K562 (cell line): ENCODE measurements around the gene BANP. TPM values are rescaled to one million over a fixed set of nuclear protein-coding genes. Genes with fewer than 3 reads are reported as not detected.

ENCODE experiments used
- ATAC-seq: fragments of 200-7000 bp; cut with Tn5 transposase; 3 replicates; pipeline ENCODE4 v1.9.1; 2020; ENCODE audit warnings: moderate library complexity
- BruUV-seq: library from RNA; stranded (reverse); fragments of 400-500 nt; replicated peaks from 2 replicates; lab custom pipeline; 2021; lab: Mats Ljungman, UMichigan
- CTCF ChIA-PET: fragments of 300-600 bp; formaldehyde crosslinking; extraction: SDS; loops from one replicate; lab custom pipeline; 2021; ENCODE audit warnings: low intra/inter-chr PET ratio; lab: Yijun Ruan, JAX
- POLR2A ChIA-PET: fragments of 300-600, 350-650 bp; sonication (Branson Sonifier 250); formaldehyde crosslinking; extraction: SDS; loops from one replicate; lab custom pipeline; 2021; ENCODE audit warnings: antibody characterized with exemption, inconsistent platforms; lab: Yijun Ruan, JAX
- DNase-seq, 4 experiments: peaks; one replicate each; pipeline versions ENCODE4 v3.0.0 to v3.0.0-alpha.2; 2011 to 2018; ENCODE audit warnings: low spot score in 3 of 4, mixed read lengths in 3 of 4; ENCODE audit errors: extremely low read depth in 1 of 4
- FAIRE-seq: peaks from 2 replicates; lab custom pipeline; 2011; peaks lifted over from hg19 to GRCh38; lab: Jason Lieb, UNC
- H2AFZ ChIP-seq: 2 replicates; pipeline ENCODE4 v1.6.0; 2011; ENCODE audit warnings: low read depth, low read length, control low read depth, inconsistent platforms
- H3K27ac ChIP-seq: fragments of 200-600 bp; 3 replicates; pipeline ENCODE4 v1.8.0; 2011; ENCODE audit warnings: low read depth, mild to moderate bottlenecking, control low read depth, inconsistent platforms, low read length, moderate library complexity, mixed read lengths; ENCODE audit errors: extremely low read depth
- H3K27me3 ChIP-seq, 2 experiments: fragments of 300-600 bp in 1 of 2; 2 replicates in 1 of 2; 3 replicates in 1 of 2; pipeline versions ENCODE4 v1.6.0 to v1.8.0; 2011; ENCODE audit warnings: inconsistent platforms in 2 of 2, low read length in 2 of 2, mild to moderate bottlenecking in 1 of 2, mixed read lengths in 1 of 2, moderate library complexity in 1 of 2; ENCODE audit not compliant: control insufficient read depth in 2 of 2, insufficient read depth in 2 of 2
- H3K36me3 ChIP-seq: fragments of 300-600 bp; 3 replicates; pipeline ENCODE4 v1.8.0; 2011; ENCODE audit warnings: mild to moderate bottlenecking, low read length, inconsistent platforms; ENCODE audit not compliant: control insufficient read depth, insufficient read depth
- H3K4me1 ChIP-seq, 2 experiments: fragments of 200-600 bp in 1 of 2; replicated peaks in 1 of 2; 2 replicates in 1 of 2; 3 replicates in 1 of 2; pipeline versions ENCODE4 v1.5.1 to v1.8.0; 2011; ENCODE audit warnings: inconsistent platforms in 2 of 2, low read length in 2 of 2, mild to moderate bottlenecking in 1 of 2, mixed read lengths in 1 of 2, moderate library complexity in 1 of 2; ENCODE audit not compliant: control insufficient read depth in 2 of 2, insufficient read depth in 2 of 2
- H3K4me2 ChIP-seq: 2 replicates; pipeline ENCODE4 v1.6.1; 2011; ENCODE audit warnings: low read length, control low read depth, inconsistent platforms, mixed read lengths; ENCODE audit not compliant: insufficient read depth
- H3K4me3 ChIP-seq: fragments of 200-600 bp; sonication (generic), shearing (Covaris generic); 2 replicates; pipeline ENCODE4 v1.5.1; 2016; ENCODE audit warnings: control low read depth, inconsistent platforms
- H3K79me2 ChIP-seq: fragments of 200-600 bp; 3 replicates; pipeline ENCODE4 v1.8.0; 2011; ENCODE audit warnings: low read length, inconsistent platforms; ENCODE audit not compliant: control insufficient read depth, insufficient read depth
- H3K9ac ChIP-seq, 2 experiments: 2 replicates each; pipeline versions ENCODE4 v1.6.0 to v1.6.1; 2011; ENCODE audit warnings: low read depth in 2 of 2, low read length in 2 of 2, control low read depth in 1 of 2, inconsistent platforms in 1 of 2, mild to moderate bottlenecking in 1 of 2, mixed read lengths in 1 of 2; ENCODE audit not compliant: insufficient read depth in 1 of 2
- H3K9me1 ChIP-seq: one replicate; pipeline ENCODE4 v1.6.0; 2011; ENCODE audit warnings: inconsistent platforms, mild to moderate bottlenecking, low read length, moderate library complexity; ENCODE audit not compliant: control insufficient read depth, insufficient read depth
- H3K9me3 ChIP-seq: replicated peaks from 2 replicates; pipeline ENCODE4 v1.5.1; 2011; ENCODE audit warnings: low read depth, low read length, inconsistent platforms; ENCODE audit not compliant: control insufficient read depth, insufficient read depth
- H4K20me1 ChIP-seq: replicated peaks from 2 replicates; pipeline ENCODE4 v1.6.1; 2011; ENCODE audit warnings: low read length, inconsistent platforms, mixed read lengths; ENCODE audit not compliant: control insufficient read depth, insufficient read depth
- CXXC5 ChIP-seq: fragments of 250-450 bp; sonication (Bioruptor Pico); IDR thresholded peaks from 2 replicates; pipeline ENCODE4 v1.8.0; 2022; ENCODE audit warnings: inconsistent platforms, mild to moderate bottlenecking, moderate library complexity
- ERF ChIP-seq: fragments of 450-650 bp; formaldehyde crosslinking; IDR thresholded peaks from 2 replicates; pipeline ENCODE4 v1.4.0; 2020; ENCODE audit warnings: mild to moderate bottlenecking, mixed read lengths
- GATAD2B ChIP-seq: fragments of 450-650 bp; IDR thresholded peaks from 2 replicates; pipeline ENCODE4 v1.6.1; 2017; ENCODE audit warnings: mild to moderate bottlenecking, borderline replicate concordance
- HDAC2 ChIP-seq: fragments of 450-650 bp; IDR thresholded peaks from 2 replicates; pipeline ENCODE4 v1.6.1; 2016; ENCODE audit warnings: mild to moderate bottlenecking
- KAT2B ChIP-seq: IDR thresholded peaks from one replicate; pipeline ENCODE4 v1.6.1; 2012; ENCODE audit warnings: low read depth, mild to moderate bottlenecking, control low read depth, inconsistent platforms, low read length, moderate library complexity
- MCM2 ChIP-seq: fragments of 450-650 bp; IDR thresholded peaks from 2 replicates; pipeline ENCODE4 v1.6.1; 2017; ENCODE audit warnings: low read depth, mild to moderate bottlenecking
- MTA1 ChIP-seq: fragments of 450-650 bp; IDR thresholded peaks from 2 replicates; pipeline ENCODE4 v1.6.1; 2017; ENCODE audit warnings: borderline replicate concordance
- NBN ChIP-seq: fragments of 450-650 bp; IDR thresholded peaks from 2 replicates; pipeline ENCODE4 v1.6.1; 2016; ENCODE audit warnings: low read depth, mild to moderate bottlenecking
- PHB2 ChIP-seq: fragments of 450-650 bp; IDR thresholded peaks from 2 replicates; pipeline ENCODE4 v1.6.1; 2017; ENCODE audit warnings: low read depth
- POLR2H ChIP-seq: IDR thresholded peaks from 2 replicates; pipeline ENCODE4 v1.6.1; 2016; ENCODE audit warnings: missing genetic modification characterization, low read depth, mild to moderate bottlenecking, control low read depth, missing compliant biosample characterization, moderate library complexity
- PRPF4 ChIP-seq: fragments of 200-400 bp; formaldehyde crosslinking; IDR thresholded peaks from one replicate; pipeline ENCODE4 v1.6.1; 2017; ENCODE audit warnings: low read length, low read depth, mild to moderate bottlenecking; ENCODE audit not compliant: insufficient read depth, poor library complexity, severe bottlenecking
- SRSF9 ChIP-seq: fragments of 200-400 bp; formaldehyde crosslinking; IDR thresholded peaks from 2 replicates; pipeline ENCODE4 v1.6.1; 2017; ENCODE audit warnings: low read depth, low read length, borderline replicate concordance
- TBP ChIP-seq: optimal IDR thresholded peaks from 2 replicates; pipeline ENCODE3; 2011; ENCODE audit warnings: low read depth, low read length, improper control_type of control experiment
- ZNF146 ChIP-seq: IDR thresholded peaks from one replicate; pipeline ENCODE4 v1.6.1; 2018; ENCODE audit warnings: missing compliant biosample characterization; ENCODE audit not compliant: unreplicated experiment
- ZNF699 ChIP-seq: fragments of 250-450 bp; sonication (Bioruptor Pico); IDR thresholded peaks from 2 replicates; pipeline ENCODE4 v1.8.0; 2021; ENCODE audit warnings: mild to moderate bottlenecking, moderate library complexity; ENCODE audit not compliant: insufficient replicate concordance
- WGBS: fragments of 100-300 bp; shearing (Covaris generic); methylation state at CpG from one replicate; pipeline ENCODE4 v1.1.6; 2016; ENCODE audit warnings: low coverage, mixed read lengths; ENCODE audit not compliant: insufficient coverage; ENCODE audit errors: missing lambda C conversion rate; 5-methylcytosine and 5-hydroxymethylcytosine counted together
- in situ Hi-C: fragments of 300-500 bp; cut with MboI; formaldehyde crosslinking; loops from 4 replicates; pipeline ENCODE4 v1.15.0; 2018; ENCODE audit warnings: inconsistent platforms, mixed read lengths
- intact Hi-C: fragments of 100-400 bp; cut with micrococcal nuclease; formaldehyde crosslinking; loops from 2 replicates; pipeline ENCODE4 v1.14.2; 2022
- polyA plus RNA-seq, 8 experiments: library from polyadenylated mRNA; depleted of rRNA in 4 of 8; stranded (reverse) in 5 of 8; unstranded in 3 of 8; fragments of >200 nt; fragmentation: Nextera tagmentation in 2 of 8; fragmentation: Illumina TruSeq in 1 of 8; extraction: Ambion mirVana in 2 of 8; extraction: Trizol in 1 of 8; gene quantifications; 2 replicates each; pipeline versions ENCODE4 v1.2.1 to v1.2.3, GENCODE V29; 2011 to 2014; ENCODE audit warnings: inconsistent platforms in 1 of 8, missing spikeins in 1 of 8
- total RNA-seq, 7 experiments: library from RNA; depleted of rRNA in 6 of 7; stranded (reverse); fragments of >200 nt in 6 of 7; fragmentation: Illumina TruSeq in 2 of 7; extraction: Trizol in 2 of 7; gene quantifications; 2 replicates each; pipeline versions ENCODE4 v1.2.1 to v1.2.3, GENCODE V29; 2011 to 2021; ENCODE audit warnings: low replicate concordance in 1 of 7
- TF ChIP-seq, protein P1 (sequence below): fragments of 450-650 bp; IDR thresholded peaks from 2 replicates; pipeline ENCODE4 v1.6.1; 2016; ENCODE audit warnings: antibody characterized with exemption
- TF ChIP-seq, protein P2 (sequence below): fragments of 200-800 bp; sonication (Bioruptor generic); IDR thresholded peaks from 2 replicates; pipeline ENCODE4 v1.6.1; 2017; ENCODE audit warnings: missing genetic modification characterization, missing compliant biosample characterization

Gene BANP
- total and polyA plus RNA-seq, 9 of the 15 experiments (the other 6 are each of a cell fraction or from before 2014, with no cell fraction given) = 4.6 to 22.1 (median 15.6) TPM

DNA sequence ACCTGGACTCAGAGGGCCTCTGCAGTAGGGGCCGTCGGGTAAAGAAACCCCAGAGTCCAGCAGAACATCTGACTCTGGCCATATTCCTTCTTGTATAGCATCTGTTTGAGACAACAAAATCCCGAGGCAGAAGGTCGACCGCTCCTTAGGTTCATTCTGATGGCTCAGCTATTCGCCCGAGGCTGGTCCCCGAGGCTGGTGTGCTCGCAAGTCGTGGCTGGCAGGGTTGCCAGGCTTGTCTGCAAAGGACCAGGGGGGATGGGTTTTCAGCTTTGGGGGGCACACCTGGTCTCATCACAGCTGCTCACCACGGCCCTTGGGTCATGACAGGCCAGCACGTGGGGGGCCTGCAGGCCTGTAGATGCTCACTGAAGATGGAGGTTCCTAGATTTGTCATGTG lies 119.1 kb downstream of the BANP start (continued):
- no peak for TF ChIP-seq NBN
- no peak for TF ChIP-seq KAT2B
- TF ChIP-seq, protein P1, sequence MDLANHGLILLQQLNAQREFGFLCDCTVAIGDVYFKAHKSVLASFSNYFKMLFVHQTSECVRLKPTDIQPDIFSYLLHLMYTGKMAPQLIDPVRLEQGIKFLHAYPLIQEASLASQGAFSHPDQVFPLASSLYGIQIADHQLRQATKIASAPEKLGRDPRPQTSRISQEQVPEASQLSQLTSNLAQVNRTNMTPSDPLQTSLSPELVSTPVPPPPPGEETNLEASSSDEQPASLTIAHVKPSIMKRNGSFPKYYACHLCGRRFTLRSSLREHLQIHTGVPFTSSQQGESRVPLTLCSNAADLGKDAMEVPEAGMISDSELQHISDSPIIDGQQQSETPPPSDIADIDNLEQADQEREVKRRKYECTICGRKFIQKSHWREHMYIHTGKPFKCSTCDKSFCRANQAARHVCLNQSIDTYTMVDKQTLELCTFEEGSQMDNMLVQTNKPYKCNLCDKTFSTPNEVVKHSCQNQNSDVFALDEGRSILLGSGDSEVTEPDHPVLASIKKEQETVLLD = no peak

DNA sequence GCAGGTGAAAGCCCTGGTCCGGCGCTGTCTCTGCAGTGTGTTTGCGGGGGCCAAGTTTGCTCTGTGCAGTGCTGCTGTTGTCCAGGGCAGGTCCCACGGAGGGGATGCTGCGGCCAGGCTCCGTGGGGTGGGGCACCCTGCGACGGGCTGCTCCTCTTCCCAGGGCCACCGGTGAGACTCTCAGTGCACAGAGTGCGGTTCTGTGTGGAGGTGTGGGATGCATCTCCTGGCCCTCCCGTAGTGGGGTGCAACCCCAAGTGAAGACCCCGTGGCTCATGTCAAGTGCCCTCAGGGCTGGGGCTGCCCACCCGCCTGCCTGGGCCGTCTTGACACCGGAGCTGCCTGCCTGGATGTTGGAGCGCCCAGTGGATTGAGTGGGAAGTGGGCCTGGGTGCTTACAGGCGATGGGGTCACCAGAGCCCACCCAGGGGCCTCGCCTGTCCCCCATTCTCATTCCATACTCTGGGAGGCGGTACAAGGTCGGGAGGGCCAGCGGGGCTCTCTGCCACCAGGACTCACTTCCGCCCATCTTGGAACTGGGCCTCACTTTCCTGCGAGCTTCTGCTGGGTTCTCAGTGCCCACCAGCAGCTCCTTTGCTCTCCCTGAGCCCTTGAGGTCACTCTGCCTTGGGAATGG lies 119.9 kb downstream of the BANP start:
- TF ChIP-seq PRPF4 (no peak), CXXC5 (CRISPR knock-in tag) (no peak), ZNF699 (CRISPR knock-in tag) (no peak), SRSF9 (no peak), PHB2 (no peak), POLR2H (tag) (no peak), GATAD2B (no peak), ERF (CRISPR knock-in tag) (no peak), HDAC2 (no peak), MTA1 (no peak), ZNF146 (CRISPR knock-in tag) (no peak), TBP (no peak), MCM2 (no peak)
- TF ChIP-seq, protein P2, sequence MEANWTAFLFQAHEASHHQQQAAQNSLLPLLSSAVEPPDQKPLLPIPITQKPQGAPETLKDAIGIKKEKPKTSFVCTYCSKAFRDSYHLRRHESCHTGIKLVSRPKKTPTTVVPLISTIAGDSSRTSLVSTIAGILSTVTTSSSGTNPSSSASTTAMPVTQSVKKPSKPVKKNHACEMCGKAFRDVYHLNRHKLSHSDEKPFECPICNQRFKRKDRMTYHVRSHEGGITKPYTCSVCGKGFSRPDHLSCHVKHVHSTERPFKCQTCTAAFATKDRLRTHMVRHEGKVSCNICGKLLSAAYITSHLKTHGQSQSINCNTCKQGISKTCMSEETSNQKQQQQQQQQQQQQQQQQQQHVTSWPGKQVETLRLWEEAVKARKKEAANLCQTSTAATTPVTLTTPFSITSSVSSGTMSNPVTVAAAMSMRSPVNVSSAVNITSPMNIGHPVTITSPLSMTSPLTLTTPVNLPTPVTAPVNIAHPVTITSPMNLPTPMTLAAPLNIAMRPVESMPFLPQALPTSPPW (CRISPR knock-in tag) = no peak
- no peak for FAIRE-seq
- POLR2A ChIA-PET = no interaction called here
- CTCF ChIA-PET = no interaction called here
- ATAC-seq = no peak
- H3K36me3 ChIP-seq = peaks cover 8% of the 10 kb centered on the region; the same call in 1 of the 3 replicates
- H3K27ac ChIP-seq = no peak overlapping the region
- H3K9ac ChIP-seq = no peak overlapping the region; a peak in 1 of 4 replicates
- peaks cover 6% of the 10 kb centered on the region for H3K9me1 ChIP-seq
- H3K4me2 ChIP-seq = no peak overlapping the region
- WGBS = 89% methylated on average over 15 of the region's 23 CpGs
- no peak overlapping the region for H2AFZ ChIP-seq
- intact Hi-C loops (no loop called here), in situ Hi-C loops (no loop called here)
- DNase-seq = no peak
- H3K79me2 ChIP-seq = no peaks in the 10 kb centered on the region
- H3K9me3 ChIP-seq = no peaks in the 10 kb centered on the region
- H3K4me3 ChIP-seq = no peak overlapping the region
- no peaks in the 10 kb centered on the region for H4K20me1 ChIP-seq
- H3K27me3 ChIP-seq = no peaks in the 10 kb centered on the region
- BruUV-seq = no TSS peak
- peaks cover 0 to 8% of the 10 kb centered on the region in 2 experiments; a peak in 1 of 5 replicates for H3K4me1 ChIP-seq
